HG02642 (cell line): ENCODE data around the gene SLC22A2.
"Not testable (repeated sequence)": the region's sequence is repeated elsewhere in the genome, so short reads cannot be mapped to it uniquely, and the experiment has no call there.

Source experiments
- ATAC-seq: cut with Tn5 transposase; IDR thresholded peaks from one replicate; pipeline ENCODE4 v1.9.1; 2021; ENCODE audit warnings: mild to moderate bottlenecking; ENCODE audit not compliant: unreplicated experiment, poor library complexity

SLC22A2 gene

GRCh38 chr6:160258346-160259142 lies at the start of gene SLC22A2:
Gene SLC22A2 (minus strand): TSS chr6:160258821. CDS start chr6:160258757, 64 bp downstream.
- ATAC-seq, result no peak

GRCh38 chr6:160305926-160306713 lies 47.5 kb upstream of the SLC22A2 start:
- ATAC-seq, result no peak

GRCh38 chr6:160303806-160304205 lies 45.2 kb upstream of the SLC22A2 start:
- ATAC-seq, result no peak

DNA sequence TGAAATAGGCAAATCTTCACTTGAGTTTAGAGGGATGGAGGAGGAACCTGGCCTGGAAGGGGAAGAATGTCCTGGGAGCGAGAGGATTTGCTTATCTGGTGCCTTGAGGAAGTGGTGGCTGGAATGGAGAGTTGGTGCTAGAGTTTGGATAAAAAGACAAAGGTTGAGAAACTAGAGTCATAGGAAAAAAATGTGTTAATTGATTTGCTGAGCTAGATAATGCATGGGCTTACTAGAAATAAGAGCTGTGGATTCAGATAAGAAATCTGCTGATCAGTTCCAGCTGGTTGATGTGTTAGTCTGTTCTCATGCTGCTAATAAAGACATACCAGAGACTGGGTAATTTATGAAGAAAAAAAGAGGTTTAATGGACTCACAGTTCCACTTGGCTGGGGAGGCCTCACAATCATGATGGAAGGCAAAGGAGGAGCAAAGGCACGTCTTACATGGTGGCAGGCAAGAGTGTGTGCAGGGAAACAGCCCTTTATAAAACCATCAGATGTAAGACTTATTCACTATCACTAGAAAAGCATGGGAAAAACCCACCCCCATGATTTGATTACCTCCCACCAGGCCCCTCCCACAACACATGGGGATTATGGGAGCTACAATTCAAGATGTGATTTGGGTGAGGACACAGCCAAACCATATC lies 43.9 kb upstream of the SLC22A2 start:
- ATAC-seq, result not testable (repeated sequence)

DNA sequence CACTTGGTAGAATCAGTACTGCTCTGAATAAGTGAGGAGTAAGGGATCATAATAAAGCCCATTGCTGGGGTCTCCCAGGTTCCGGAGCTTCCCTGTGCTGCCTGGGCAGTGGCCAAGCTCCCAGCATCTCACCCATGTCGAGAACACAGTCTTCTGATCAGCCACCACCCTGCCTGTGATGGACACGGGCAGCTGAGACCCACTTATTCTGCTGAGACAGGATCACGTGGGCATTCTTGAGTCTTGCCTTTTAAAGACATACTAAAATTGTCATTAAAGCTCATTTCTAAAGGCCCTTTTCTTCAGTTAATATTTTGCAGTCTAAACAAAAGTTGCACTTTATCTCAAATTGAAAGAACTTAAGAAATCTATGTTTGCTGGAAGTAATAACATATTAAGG lies 42.7 kb upstream of the SLC22A2 start:
- ATAC-seq, result no peak

GRCh38 chr6:160300076-160300695 lies 41.6 kb upstream of the SLC22A2 start:
- ATAC-seq, result no peak

DNA sequence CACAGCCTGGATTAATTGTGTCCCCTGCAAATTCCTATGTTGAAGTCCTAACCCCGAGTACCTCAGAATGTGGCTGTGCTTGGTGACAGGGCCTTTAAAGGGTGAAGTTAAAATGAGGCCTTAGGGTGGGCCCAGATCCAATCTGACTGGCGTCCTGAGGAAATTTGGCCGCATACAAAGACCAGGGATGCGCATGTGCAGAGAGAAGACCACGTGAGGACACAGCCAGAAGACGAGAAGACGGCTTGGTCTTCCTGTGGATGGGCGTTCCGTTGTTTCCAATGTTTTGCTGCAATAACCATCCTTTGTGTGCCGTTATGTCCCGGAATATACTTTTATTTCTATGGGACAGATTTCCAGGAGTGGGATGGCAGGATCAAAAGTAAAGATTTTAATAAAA lies 40.9 kb upstream of the SLC22A2 start:
- ATAC-seq, result no peak

DNA sequence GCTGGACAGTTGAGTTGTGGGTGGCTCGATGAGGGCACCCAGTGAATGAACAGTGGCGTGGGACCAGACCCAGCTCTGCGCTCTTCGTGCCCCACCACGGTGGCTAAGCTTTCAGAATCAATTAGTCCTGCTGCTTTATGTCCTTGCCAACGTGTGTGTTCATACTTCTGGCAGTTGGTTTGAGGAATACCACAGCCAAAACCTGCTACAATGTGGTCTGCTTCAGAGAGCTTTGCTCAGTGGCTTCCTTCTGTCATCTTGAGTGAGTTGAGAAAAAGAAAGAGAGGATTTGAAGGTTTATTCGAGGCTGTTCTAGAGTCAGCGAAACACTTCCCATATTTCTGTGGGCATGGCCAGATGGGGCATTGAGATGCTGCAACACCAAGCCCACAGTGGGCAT lies 39.5 kb upstream of the SLC22A2 start:
- no peak for ATAC-seq

DNA sequence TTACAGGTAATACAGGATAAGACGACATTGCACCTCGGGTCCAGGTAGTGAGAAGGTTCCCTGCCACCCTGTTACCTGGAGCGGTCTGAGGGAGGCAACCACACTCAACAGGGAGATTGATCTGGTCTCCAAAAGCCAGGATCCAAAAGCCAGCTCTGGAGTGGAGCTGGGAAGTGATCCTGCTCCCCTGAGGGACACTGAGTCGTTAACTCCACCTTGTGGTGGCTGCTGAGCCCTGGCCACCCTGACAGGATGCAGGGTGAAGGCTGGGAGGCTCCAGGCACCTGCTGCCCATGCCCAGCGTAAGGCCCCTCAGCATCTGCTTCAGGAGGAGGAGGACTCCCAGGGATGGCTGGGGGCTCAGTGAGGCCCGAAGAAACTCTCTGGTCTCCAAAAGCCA lies 38.7 kb upstream of the SLC22A2 start:
- no peak for ATAC-seq

DNA sequence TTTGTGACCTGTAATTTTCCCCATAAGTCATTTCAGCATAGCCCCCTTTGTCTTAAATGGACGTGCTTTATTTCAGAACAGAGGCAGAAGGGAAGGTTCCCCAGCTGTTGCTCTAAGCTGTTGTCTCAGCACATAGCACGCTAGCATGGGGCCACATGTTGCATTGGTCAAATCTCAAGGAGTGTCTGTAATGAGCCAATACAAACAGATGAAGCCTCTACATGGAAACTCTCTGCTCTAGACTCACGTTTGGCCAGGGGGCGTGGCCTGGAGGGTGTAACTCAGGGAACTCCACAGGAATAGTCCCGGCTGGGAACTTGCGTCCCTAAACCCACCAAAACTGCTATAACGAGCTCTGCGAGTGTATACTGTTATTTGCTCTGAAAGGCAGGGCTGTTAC lies 35.2 kb upstream of the SLC22A2 start:
- no peak for ATAC-seq

- no peak for ATAC-seq
Observed at GRCh38 chr6:160285541-160286105, 27.0 kb upstream of the SLC22A2 start.

- no peak for ATAC-seq
Observed at GRCh38 chr6:160284575-160284974, 26.0 kb upstream of the SLC22A2 start.

- no peak for ATAC-seq
Observed at GRCh38 chr6:160282444-160282843, 23.8 kb upstream of the SLC22A2 start.

- no peak for ATAC-seq
Observed at GRCh38 chr6:160279850-160280249, 21.2 kb upstream of the SLC22A2 start.

- no peak for ATAC-seq
Observed at GRCh38 chr6:160278786-160279310, 20.2 kb upstream of the SLC22A2 start.

GRCh38 chr6:160278311-160278710 lies 19.7 kb upstream of the SLC22A2 start:
- ATAC-seq, result no peak

DNA sequence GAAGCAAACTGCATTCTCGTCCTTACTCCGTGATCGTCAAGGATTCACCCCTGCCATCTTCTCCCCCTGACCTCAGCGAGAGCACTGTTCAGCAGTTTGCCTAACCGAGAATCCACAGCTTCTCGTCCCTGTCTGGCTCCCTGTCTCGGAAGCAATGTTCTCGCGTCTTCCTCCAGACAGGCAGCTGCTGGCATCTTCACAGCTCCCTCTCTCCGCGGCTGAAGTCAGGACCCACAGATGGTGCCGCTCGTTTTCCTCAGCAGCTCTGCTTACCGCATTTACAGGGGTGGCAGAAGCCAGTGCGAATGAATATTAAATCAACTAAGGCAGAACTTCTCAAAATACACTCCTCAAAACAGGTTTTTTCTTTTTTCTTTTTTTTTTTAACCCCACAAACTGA lies 18.9 kb upstream of the SLC22A2 start:
- no peak for ATAC-seq

- no peak for ATAC-seq
Observed at GRCh38 chr6:160277144-160277543, 18.5 kb upstream of the SLC22A2 start.

- no peak for ATAC-seq
Observed at GRCh38 chr6:160276126-160276525, 17.5 kb upstream of the SLC22A2 start.

DNA sequence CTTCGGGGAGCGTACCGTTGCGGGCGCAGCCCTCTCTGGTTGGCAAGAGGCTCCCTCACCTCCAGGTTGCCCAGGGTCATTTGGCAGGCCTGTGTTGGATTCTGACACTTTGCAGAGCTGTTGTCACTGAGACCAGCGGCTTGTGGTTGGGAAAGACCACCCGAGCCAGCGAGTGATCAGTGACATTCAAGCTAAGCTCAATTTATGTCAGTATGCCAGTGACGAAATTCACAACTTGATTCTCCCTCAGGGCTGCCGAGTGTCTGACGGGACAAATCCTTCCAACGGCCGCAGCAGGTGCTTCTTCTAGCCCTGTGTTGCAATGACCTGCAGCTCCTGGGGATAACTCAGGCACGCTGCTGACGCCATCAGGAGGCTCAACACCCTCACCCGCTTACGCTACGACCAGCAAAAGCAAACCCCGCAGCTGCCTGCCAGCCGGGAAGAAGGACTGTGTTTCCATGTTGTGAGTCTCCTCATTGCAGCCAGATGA lies 16.9 kb upstream of the SLC22A2 start:
- ATAC-seq, result no peak
